GM12874 (cell line): Measurements from ENCODE around the gene GOLGA7B.

Experiments
- CTCF ChIP-seq: IDR thresholded peaks from 2 replicates; pipeline ENCODE4 v1.5.1; 2011; ENCODE audit warnings: low read depth, mild to moderate bottlenecking, control low read depth, low read length, moderate library complexity; ENCODE audit not compliant: insufficient read depth

GOLGA7B gene

GRCh38 chr10:97831259-97831658, 18.4 kb upstream of the GOLGA7B start:
- TF ChIP-seq CTCF = no peak

GRCh38 chr10:97836446-97836845, 13.2 kb upstream of the GOLGA7B start:
- TF ChIP-seq CTCF = no peak

GRCh38 chr10:97838091-97838490, 11.6 kb upstream of the GOLGA7B start:
- no peak for TF ChIP-seq CTCF

- no peak for TF ChIP-seq CTCF
Observed at GRCh38 chr10:97842656-97843280, 6.9 kb upstream of the GOLGA7B start.

GRCh38 chr10:97843281-97843671, 6.4 kb upstream of the GOLGA7B start:
- no peak for TF ChIP-seq CTCF

GRCh38 chr10:97844678-97845077, 5.0 kb upstream of the GOLGA7B start:
- no peak for TF ChIP-seq CTCF

GRCh38 chr10:97849103-97849686, 448 bp upstream of the GOLGA7B start:
- no peak for TF ChIP-seq CTCF
